Stimulated activated naive CD8-positive, alpha-beta T cell treated with anti-CD3 and anti-CD28 coated beads, Interleukin-15, Interleukin-2, amounts not matched to agents 100 U/mL and 50 U/mL, for 24 hours (primary cell): Measurements from ENCODE around the gene TEN1.
"Not testable (repeated sequence)": the region's sequence is repeated elsewhere in the genome, so short reads cannot be mapped to it uniquely, and the experiment has no call there.

ENCODE experiments used
- ATAC-seq: fragments of 150-1000 bp; cut with Tn5 transposase; one replicate; pipeline ENCODE4 v1.10.0; 2021
- DNase-seq: peaks from one replicate; pipeline ENCODE4 v3.0.0; 2021

Gene TEN1

DNA sequence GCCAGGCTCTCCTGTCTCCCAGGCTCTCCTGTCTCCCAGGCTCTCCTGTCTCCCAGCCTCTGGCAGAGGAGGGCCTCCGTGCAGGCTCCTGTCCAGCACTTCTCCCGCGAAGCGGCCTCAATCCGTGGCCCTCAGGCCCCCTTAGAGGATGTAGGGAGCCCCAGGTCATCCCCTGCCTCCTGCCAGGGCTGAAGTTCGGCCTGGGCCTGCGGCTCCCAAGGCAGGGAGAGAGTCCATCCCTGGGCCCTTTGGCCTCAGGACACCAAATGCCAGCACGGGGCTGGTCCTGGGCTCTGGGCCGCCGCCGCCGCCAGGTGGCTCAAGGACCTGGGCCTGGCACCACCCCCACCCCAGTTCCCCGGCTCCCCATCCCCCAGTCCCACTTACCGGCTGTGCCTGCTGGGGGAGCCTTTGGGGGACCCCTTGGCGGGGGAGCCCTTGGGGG is 47.7 kb downstream of the TEN1 start:
- no peak for DNase-seq
- no peak for ATAC-seq

DNA sequence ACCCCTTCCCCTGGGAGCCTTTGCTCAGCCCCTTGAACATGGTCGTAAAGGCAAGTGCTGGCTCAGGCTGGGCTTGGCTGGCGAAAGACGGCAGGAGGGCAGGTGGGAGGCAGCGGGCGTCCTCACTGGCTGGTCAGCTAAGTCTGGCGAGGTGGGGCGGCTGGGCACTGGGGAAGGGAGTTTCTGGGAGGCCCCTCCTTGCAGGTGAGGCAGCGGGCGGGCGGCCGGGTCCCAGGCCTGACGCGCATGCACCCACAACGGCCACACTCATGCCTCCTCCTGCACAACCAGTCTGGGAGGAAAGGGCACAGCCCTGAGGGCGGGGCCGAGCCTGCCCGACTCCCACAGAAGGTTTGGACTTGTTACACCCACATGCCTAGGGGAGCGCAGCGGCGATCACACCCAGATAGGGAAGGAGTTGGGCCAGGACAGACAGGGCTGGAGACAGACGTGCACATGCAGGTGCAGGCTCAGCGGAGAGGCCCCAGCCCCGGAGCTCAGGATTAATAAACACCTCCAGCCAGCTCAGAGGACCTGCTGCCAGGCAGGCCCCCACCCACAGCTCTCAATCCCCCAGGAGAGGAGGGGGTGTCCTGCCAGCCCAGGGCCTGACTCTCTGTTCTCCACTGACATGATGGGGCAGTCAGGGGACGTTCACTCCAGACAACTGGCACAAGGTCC is 48.3 kb downstream of the TEN1 start, which contains the start of gene EVPL:
TSS of gene EVPL (minus strand) at position 148 of the 681 bp plus-strand sequence. CDS start at position 40, 108 bp downstream.
- no peak for DNase-seq
- ATAC-seq = no peak

GRCh38 chr17:76032073-76032779 is 53.2 kb downstream of the TEN1 start:
- no peak for ATAC-seq
- no peak for DNase-seq

DNA sequence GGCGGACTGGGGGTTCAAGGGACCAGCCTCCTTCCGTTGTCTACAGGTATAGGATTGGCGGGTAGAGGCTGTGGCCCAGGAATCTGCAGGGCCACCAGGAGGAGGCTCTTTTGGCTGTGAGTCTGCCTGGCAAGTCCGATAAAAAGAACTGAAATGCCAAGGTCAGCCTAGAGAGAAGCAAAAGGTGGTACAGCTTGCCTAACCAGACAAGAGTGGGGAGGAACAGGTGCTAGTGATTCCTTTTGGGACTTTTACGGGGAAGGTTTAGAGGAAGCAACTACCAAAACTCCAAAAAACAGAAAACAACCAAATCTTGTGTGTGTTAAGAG is 53.7 kb downstream of the TEN1 start:
- ATAC-seq = no peak
- DNase-seq = no peak

- no peak for DNase-seq
- no peak for ATAC-seq
Measured at GRCh38 chr17:76033139-76033538, 54.1 kb downstream of the TEN1 start.

- ATAC-seq (no peak), DNase-seq (no peak)
Measured at GRCh38 chr17:76034428-76035350, 55.6 kb downstream of the TEN1 start.

- DNase-seq (no peak), ATAC-seq (no peak)
Measured at GRCh38 chr17:76036497-76037261, 57.6 kb downstream of the TEN1 start.

GRCh38 chr17:76038050-76038449 is 59.0 kb downstream of the TEN1 start:
- no peak for ATAC-seq
- no peak for DNase-seq

GRCh38 chr17:76039121-76039520 is 60.1 kb downstream of the TEN1 start:
- ATAC-seq = no peak
- DNase-seq = no peak

DNA sequence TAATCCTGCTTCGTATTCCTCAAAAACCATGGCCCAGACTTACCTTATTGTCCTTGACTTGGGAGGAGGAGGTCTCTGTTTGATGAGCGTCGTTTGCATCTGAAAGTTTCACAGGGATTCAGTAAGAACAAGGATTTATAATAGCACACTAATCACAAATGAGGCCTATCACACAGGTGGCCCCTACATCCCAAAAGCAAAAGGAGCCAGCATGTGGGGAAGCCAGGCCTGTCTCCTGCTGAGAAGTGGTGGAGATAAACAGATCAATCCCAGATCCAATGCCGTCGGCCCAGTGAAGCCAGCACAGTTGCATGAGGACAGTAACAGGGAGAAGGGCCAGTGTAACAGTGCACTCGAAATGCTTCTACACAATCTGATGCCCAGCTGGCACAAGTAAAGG is 61.3 kb downstream of the TEN1 start:
- DNase-seq = no peak
- no peak for ATAC-seq

DNA sequence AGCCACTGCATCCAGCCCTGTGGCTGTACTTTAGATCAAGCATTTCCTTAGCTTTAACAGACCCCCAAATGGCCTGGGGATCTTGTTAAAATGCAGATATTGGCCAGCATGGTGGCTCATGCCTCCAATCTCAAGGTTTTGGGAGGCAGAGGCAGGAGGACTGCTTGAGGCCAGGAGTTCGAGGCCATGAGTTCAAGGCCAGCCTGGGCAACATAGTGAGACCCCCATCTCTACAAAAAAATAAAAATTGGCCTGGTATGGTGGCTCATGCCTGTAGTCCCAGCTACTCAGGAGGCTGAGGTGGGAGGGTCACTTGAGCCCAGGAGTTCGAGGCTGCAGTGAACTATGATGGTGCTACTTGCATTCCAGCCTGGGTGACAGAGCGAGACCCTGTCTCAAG is 63.8 kb downstream of the TEN1 start:
- ATAC-seq, DNase-seq: not testable (repeated sequence)

DNA sequence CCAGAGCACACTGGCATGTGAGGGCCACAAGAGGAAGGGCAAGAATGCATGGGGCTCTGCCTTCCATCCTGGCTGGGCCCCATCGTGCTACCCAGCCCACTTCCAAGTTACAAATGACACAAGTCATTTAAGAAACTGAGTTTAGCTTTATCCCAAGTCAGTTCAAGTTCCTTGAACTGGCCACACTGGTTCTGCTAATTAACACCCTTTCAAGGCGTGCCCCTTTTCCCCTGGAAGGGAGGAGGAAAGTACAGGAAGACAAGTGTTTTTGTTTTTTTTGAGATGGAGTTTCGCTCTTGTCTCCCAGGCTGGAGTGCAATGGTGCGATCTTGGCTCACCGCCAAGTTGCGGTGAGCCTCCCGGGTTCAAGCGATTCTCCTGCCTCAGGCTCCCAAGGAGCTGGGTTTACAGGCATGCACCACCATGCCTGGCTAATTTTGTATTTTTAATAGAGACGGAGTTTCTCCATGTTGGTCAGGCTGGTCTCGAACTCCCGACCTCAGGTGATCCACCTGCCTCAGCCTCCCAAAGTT is 65.5 kb downstream of the TEN1 start:
- not testable (repeated sequence) for ATAC-seq, DNase-seq

GRCh38 chr17:76046064-76046463 is 67.0 kb downstream of the TEN1 start:
- no peak for ATAC-seq

DNA sequence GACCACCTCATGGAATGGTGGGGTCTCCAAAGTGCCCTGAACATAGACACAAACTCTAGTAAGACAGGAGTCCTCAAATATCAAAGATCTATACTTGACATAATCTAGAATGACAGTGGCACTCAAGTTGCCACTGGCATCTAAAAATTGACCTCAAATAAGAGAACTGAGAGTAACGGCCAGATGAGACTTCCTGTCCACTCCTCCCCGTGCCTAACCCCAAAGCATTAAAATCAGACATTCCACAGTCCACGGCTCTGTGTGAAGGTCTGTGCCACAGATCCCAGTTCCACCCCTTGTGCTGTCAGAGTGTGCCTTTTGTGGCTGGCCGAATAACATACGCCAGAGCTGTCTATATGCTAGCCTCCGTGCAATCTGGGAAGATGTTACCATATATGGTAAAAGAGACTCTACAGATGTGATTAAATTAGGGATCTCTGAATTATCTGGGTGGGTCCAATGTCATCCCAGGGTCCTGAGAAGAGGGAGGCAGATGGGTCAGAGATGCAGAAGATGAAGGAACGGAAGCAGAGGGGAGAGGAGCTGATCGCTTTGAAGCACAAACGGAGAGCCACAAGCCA is 69.1 kb downstream of the TEN1 start:
- DNase-seq (no peak), ATAC-seq (no peak)

More at GRCh38 chr17:76046064-76046463, 67.0 kb downstream of the TEN1 start:
- DNase-seq = no peak

GRCh38 chr17:76048711-76049110 is 69.7 kb downstream of the TEN1 start:
- DNase-seq (no peak), ATAC-seq (no peak)

- ATAC-seq = no peak
- no peak for DNase-seq
Measured at GRCh38 chr17:76049239-76049638, 70.2 kb downstream of the TEN1 start.

GRCh38 chr17:76049836-76050537 is 70.9 kb downstream of the TEN1 start:
- DNase-seq = no peak
- no peak for ATAC-seq
